T-cell (primary cell): ENCODE results near the gene SORL1-AS1.
A peak's percentile ranks its signal among the peaks of the same experiment; 100 is the strongest.

Experiments
- ATAC-seq, 4 experiments: fragments of 200-7000 bp in 3 of 4; fragments of 150-1000 bp in 1 of 4; cut with Tn5 transposase; replicated peaks in 1 of 4; 1 replicate in 3 of 4; 2 replicates in 1 of 4; pipeline ENCODE4 v1.10.0; 2021; ENCODE audit warnings: moderate library complexity in 3 of 4, mild to moderate bottlenecking in 2 of 4, moderate number of reproducible peaks in 1 of 4
- CTCF ChIA-PET, 2 donors: fragments of 300-600 bp; sonication (Branson Sonifier 250); formaldehyde crosslinking; loops; one replicate each; lab custom pipeline; 2022; ENCODE audit warnings: antibody characterized with exemption in 2 of 2; lab: Charles Lee
- POLR2A ChIA-PET, 2 donors: fragments of 300-600 bp; sonication (Branson Sonifier 250); formaldehyde crosslinking; loops; one replicate each; lab custom pipeline; 2022; ENCODE audit warnings: antibody characterized with exemption in 2 of 2; lab: Charles Lee
- DNase-seq, 35 experiments: peaks; one replicate each; pipeline versions ENCODE4 v3.0.0 to v3.0.0-alpha.2; 2013 to 2023
- H3K27ac ChIP-seq: one replicate; pipeline ENCODE4 v1.5.1; 2013; ENCODE audit warnings: low read length
- H3K27me3 ChIP-seq, 2 experiments: replicated peaks in 1 of 2; 1 replicate in 1 of 2; 2 replicates in 1 of 2; pipeline versions ENCODE4 v1.6.1 to v1.7.0; 2013; ENCODE audit warnings: low read length in 1 of 2, mixed read lengths in 1 of 2; ENCODE audit not compliant: control insufficient read depth in 2 of 2, insufficient read depth in 2 of 2; ENCODE audit errors: extremely low read depth in 1 of 2
- H3K36me3 ChIP-seq, 2 donors: 1 replicate in 1 of 2; 2 replicates in 1 of 2; pipeline versions ENCODE4 v1.6.1 to v1.7.0; 2013; ENCODE audit warnings: low read length in 1 of 2; ENCODE audit not compliant: control insufficient read depth in 2 of 2, insufficient read depth in 1 of 2; ENCODE audit errors: extremely low read depth in 1 of 2
- H3K4me1 ChIP-seq, 2 experiments: 1 replicate in 1 of 2; 2 replicates in 1 of 2; pipeline versions ENCODE4 v1.6.1 to v1.7.0; 2013; ENCODE audit warnings: low read length in 2 of 2, mixed read lengths in 1 of 2; ENCODE audit not compliant: insufficient read depth in 2 of 2, control insufficient read depth in 1 of 2; ENCODE audit errors: extremely low read depth in 1 of 2
- H3K4me3 ChIP-seq, 2 donors: 1 replicate in 1 of 2; 2 replicates in 1 of 2; pipeline versions ENCODE4 v1.5.1 to v1.7.0; 2013; ENCODE audit warnings: mild to moderate bottlenecking in 2 of 2, low read length in 1 of 2, moderate library complexity in 1 of 2; ENCODE audit not compliant: control insufficient read depth in 1 of 2; ENCODE audit errors: extremely low read depth in 1 of 2
- H3K9me3 ChIP-seq: 2 replicates; pipeline ENCODE4 v1.7.0; 2013
- H3K27ac Mint-ChIP-seq, 2 donors: one replicate each; pipeline ENCODE4 v1.8.0; 2020 to 2021; ENCODE audit warnings: mild to moderate bottlenecking in 2 of 2, mixed read lengths in 2 of 2
- H3K27me3 Mint-ChIP-seq, 2 donors: one replicate each; pipeline ENCODE4 v1.8.0; 2021 to 2022; ENCODE audit warnings: mixed read lengths in 2 of 2
- H3K36me3 Mint-ChIP-seq: one replicate; pipeline ENCODE4 v1.8.0; 2021; ENCODE audit warnings: mixed read lengths
- H3K4me1 Mint-ChIP-seq, 3 donors: one replicate each; pipeline ENCODE4 v1.8.0; 2020 to 2022; ENCODE audit warnings: mixed read lengths in 3 of 3, mild to moderate bottlenecking in 1 of 3
- H3K4me3 Mint-ChIP-seq, 3 donors: one replicate each; pipeline ENCODE4 v1.8.0; 2020 to 2022; ENCODE audit warnings: mild to moderate bottlenecking in 3 of 3, mixed read lengths in 3 of 3, moderate library complexity in 3 of 3
- H3K9me3 Mint-ChIP-seq, 3 donors: one replicate each; pipeline ENCODE4 v1.8.0; 2020 to 2022; ENCODE audit warnings: mixed read lengths in 3 of 3
- WGBS: methylation state at CpG from one replicate; pipeline ENCODE4 v1.1.5; 2013; ENCODE audit warnings: missing lambda C conversion rate; ENCODE audit not compliant: insufficient coverage; 5-methylcytosine and 5-hydroxymethylcytosine counted together

The SORL1-AS1 gene

GRCh38 chr11:121494355-121495099, 41.8 kb upstream of the SORL1-AS1 start:
- Histone ChIP-seq H3K4me3 (peak overlapping the region in 1 of 2 donors; percentile 21), H3K27me3 (no peaks in the 10 kb centered on the region), H3K9me3 (no peaks in the 10 kb centered on the region), H3K36me3 (peaks cover 13 to 69% of the 10 kb centered on the region in 2 donors), H3K27ac (peak overlapping the region; percentile 31), H3K4me1 (peaks cover 19 to 22% of the 10 kb centered on the region in 2 experiments)
- peaks cover 77 to 80% (median 77%) of the 10 kb centered on the region in 3 donors for H3K4me1 Mint-ChIP-seq
- H3K27ac Mint-ChIP-seq, result peak overlapping the region; percentile 85 to 91
- DNase-seq (peak in 9 of 35 experiments; percentile 10 to 33 (median 19)), ATAC-seq (peak; percentile 61 to 82 (median 74))
- POLR2A ChIA-PET, result interaction anchor here in 1 of 2 donors (0.5 to 1.2 kb wide), 3 partner anchors 27 to 194 kb away, joined by 3 to 7 read pairs (median 3); no protein-coding TSS in a partner anchor
- H3K27me3 Mint-ChIP-seq, result no peaks in the 10 kb centered on the region
- no peaks in the 10 kb centered on the region for H3K9me3 Mint-ChIP-seq
- CTCF ChIA-PET, result interaction anchor here (0.7 to 1.4 kb wide), 6 partner anchors 14 to 125 kb away, joined by 3 to 7 read pairs (median 3); no protein-coding TSS in a partner anchor
- peaks cover 73% of the 10 kb centered on the region for H3K36me3 Mint-ChIP-seq
- WGBS, result 68% methylated on average over 4 of the region's 7 CpGs
- peak overlapping the region in 2 of 3 donors; percentile 1 to 57 for H3K4me3 Mint-ChIP-seq

GRCh38 chr11:121489823-121490222, 37.1 kb upstream of the SORL1-AS1 start:
- ATAC-seq, result no peak
- Histone ChIP-seq H3K4me3 (no peak overlapping the region), H3K27me3 (no peaks in the 10 kb centered on the region), H3K9me3 (no peaks in the 10 kb centered on the region), H3K36me3 (peaks cover 13 to 68% of the 10 kb centered on the region in 2 donors), H3K27ac (no peak overlapping the region), H3K4me1 (peaks cover 12 to 29% of the 10 kb centered on the region in 2 experiments)
- Mint-ChIP-seq H3K36me3 (peaks cover 69% of the 10 kb centered on the region), H3K4me1 (peaks cover 72 to 79% (median 74%) of the 10 kb centered on the region in 3 donors), H3K27ac (peak overlapping the region; percentile 70 to 79), H3K27me3 (no peaks in the 10 kb centered on the region), H3K4me3 (no peak overlapping the region), H3K9me3 (no peaks in the 10 kb centered on the region)
- no peak for DNase-seq
- CTCF ChIA-PET, result interaction anchor here (0.7 kb wide), 2 partner anchors 83 to 195 kb away, joined by 3 to 5 read pairs; no protein-coding TSS in a partner anchor
- 100% methylated on average over 2 of the region's 2 CpGs for WGBS
- POLR2A ChIA-PET, result no interaction called here

GRCh38 chr11:121488641-121489040, 35.9 kb upstream of the SORL1-AS1 start:
- Histone ChIP-seq H3K4me3 (no peak overlapping the region), H3K27ac (no peak overlapping the region), H3K36me3 (peaks cover 13 to 76% of the 10 kb centered on the region in 2 donors), H3K9me3 (no peaks in the 10 kb centered on the region), H3K27me3 (no peaks in the 10 kb centered on the region), H3K4me1 (peaks cover 6 to 34% of the 10 kb centered on the region in 2 experiments)
- ChIA-PET POLR2A (interaction anchor here in 1 of 2 donors (1.0 kb wide), 1 partner anchor 36 kb away, joined by 3 read pairs; the partner anchor contains the start of gene SORL1-AS1), CTCF (interaction anchor here in 1 of 2 donors (0.6 kb wide), 1 partner anchor 61 kb away, joined by 9 read pairs; no protein-coding TSS in a partner anchor)
- DNase-seq (no peak), ATAC-seq (no peak)
- 88% methylated on average over 2 of the region's 6 CpGs for WGBS
- Mint-ChIP-seq H3K4me3 (no peak overlapping the region), H3K9me3 (no peaks in the 10 kb centered on the region), H3K36me3 (peaks cover 73% of the 10 kb centered on the region), H3K4me1 (peaks cover 72 to 78% (median 73%) of the 10 kb centered on the region in 3 donors), H3K27ac (peak overlapping the region; percentile 32 to 36), H3K27me3 (no peaks in the 10 kb centered on the region)

GRCh38 chr11:121488170-121488569, 35.4 kb upstream of the SORL1-AS1 start:
- POLR2A ChIA-PET, result interaction anchor here in 1 of 2 donors (0.5 to 1.0 kb wide), 2 partner anchors 36 to 40 kb away, joined by 3 read pairs; partner anchors contain the start of gene SORL1-AS1
- Histone ChIP-seq H3K27me3 (no peaks in the 10 kb centered on the region), H3K27ac (no peak overlapping the region), H3K4me1 (peaks cover 11 to 38% of the 10 kb centered on the region in 2 experiments), H3K4me3 (no peak overlapping the region), H3K9me3 (no peaks in the 10 kb centered on the region), H3K36me3 (peaks cover 13 to 79% of the 10 kb centered on the region in 2 donors)
- Mint-ChIP-seq H3K36me3 (peaks cover 71% of the 10 kb centered on the region), H3K27me3 (no peaks in the 10 kb centered on the region), H3K4me1 (peaks cover 72 to 78% (median 73%) of the 10 kb centered on the region in 3 donors), H3K4me3 (no peak overlapping the region), H3K27ac (peak overlapping the region; percentile 32 to 36), H3K9me3 (no peaks in the 10 kb centered on the region)
- DNase-seq (no peak), ATAC-seq (no peak)
- no CpG with 5 or more reads among the region's 2 CpGs for WGBS
- CTCF ChIA-PET, result interaction anchor here in 1 of 2 donors (1.2 kb wide), 1 partner anchor 28 kb away, joined by 3 read pairs; no protein-coding TSS in a partner anchor

- POLR2A ChIA-PET, result interaction anchor here in 1 of 2 donors (1.0 kb wide), 1 partner anchor 11 kb away, joined by 3 read pairs; no protein-coding TSS in a partner anchor
- Histone ChIP-seq H3K9me3 (no peaks in the 10 kb centered on the region), H3K27me3 (no peaks in the 10 kb centered on the region), H3K4me3 (no peak overlapping the region), H3K36me3 (peaks cover 13 to 75% of the 10 kb centered on the region in 2 donors), H3K4me1 (peaks cover 20 to 48% of the 10 kb centered on the region in 2 experiments), H3K27ac (no peak overlapping the region)
- Mint-ChIP-seq H3K27ac (peak overlapping the region; percentile 29 to 45), H3K4me3 (no peak overlapping the region), H3K27me3 (no peaks in the 10 kb centered on the region), H3K36me3 (peaks cover 68% of the 10 kb centered on the region), H3K4me1 (peaks cover 76 to 81% (median 80%) of the 10 kb centered on the region in 3 donors), H3K9me3 (no peaks in the 10 kb centered on the region)
- WGBS, result 89% methylated on average over 4 of the region's 6 CpGs
- CTCF ChIA-PET, result interaction anchor here in 1 of 2 donors (1.2 kb wide), 1 partner anchor 27 kb away, joined by 3 read pairs; no protein-coding TSS in a partner anchor
- ATAC-seq, result no peak
- no peak for DNase-seq
Observed at GRCh38 chr11:121487191-121487590, 34.4 kb upstream of the SORL1-AS1 start.

- Histone ChIP-seq H3K9me3 (no peaks in the 10 kb centered on the region), H3K4me3 (no peak overlapping the region), H3K4me1 (peaks cover 24 to 60% of the 10 kb centered on the region in 2 experiments), H3K27me3 (no peaks in the 10 kb centered on the region), H3K36me3 (peaks cover 13 to 64% of the 10 kb centered on the region in 2 donors), H3K27ac (peak overlapping the region; percentile 21)
- Mint-ChIP-seq H3K9me3 (no peaks in the 10 kb centered on the region), H3K27me3 (no peaks in the 10 kb centered on the region), H3K27ac (peak overlapping the region; percentile 37 to 45), H3K4me3 (no peak overlapping the region), H3K4me1 (peaks cover 77 to 78% (median 78%) of the 10 kb centered on the region in 3 donors), H3K36me3 (peaks cover 58% of the 10 kb centered on the region)
- ChIA-PET POLR2A (no interaction called here), CTCF (interaction anchor here in 1 of 2 donors (0.6 to 0.7 kb wide), 2 partner anchors 42 to 85 kb away, joined by 3 read pairs; no protein-coding TSS in a partner anchor)
- DNase-seq, result no peak
- 100% methylated on average over 5 of the region's 5 CpGs for WGBS
- ATAC-seq, result no peak
Observed at GRCh38 chr11:121486054-121486453, 33.3 kb upstream of the SORL1-AS1 start.
